H9 (cell line): ENCODE results near the gene WDFY3. TPM values are rescaled to one million over a fixed set of nuclear protein-coding genes. Genes with fewer than 3 reads are reported as not detected.

Experiments
- DNase-seq: peaks from one replicate; pipeline ENCODE4 v3.0.0-alpha.2; 2017
- H2AFZ ChIP-seq: one replicate; pipeline ENCODE4 v1.6.1; 2013; ENCODE audit warnings: mild to moderate bottlenecking, low read length, control low read depth, moderate library complexity
- H2AK5ac ChIP-seq: 2 replicates; pipeline ENCODE4 v1.6.1; 2013; ENCODE audit warnings: low read length, control low read depth, mixed read lengths; ENCODE audit not compliant: insufficient read length
- H2BK120ac ChIP-seq: one replicate; pipeline ENCODE4 v1.6.1; 2013; ENCODE audit warnings: low read depth, mild to moderate bottlenecking, low read length, control low read depth, inconsistent platforms; ENCODE audit not compliant: poor library complexity, severe bottlenecking
- H2BK12ac ChIP-seq: 2 replicates; pipeline ENCODE4 v1.6.1; 2013; ENCODE audit warnings: low read length, control low read depth, mixed read lengths, low read depth; ENCODE audit not compliant: insufficient read length
- H2BK15ac ChIP-seq: 2 replicates; pipeline ENCODE4 v1.6.1; 2013; ENCODE audit warnings: low read depth, low read length, control low read depth
- H2BK20ac ChIP-seq: one replicate; pipeline ENCODE4 v1.6.1; 2013; ENCODE audit warnings: low read depth, mild to moderate bottlenecking, low read length, control low read depth, inconsistent platforms; ENCODE audit not compliant: poor library complexity, severe bottlenecking
- H2BK5ac ChIP-seq: 2 replicates; pipeline ENCODE4 v1.6.1; 2013; ENCODE audit warnings: low read length, control low read depth, mixed read lengths; ENCODE audit not compliant: insufficient read length
- H3K14ac ChIP-seq: 2 replicates; pipeline ENCODE4 v1.6.1; 2013; ENCODE audit warnings: low read length, control low read depth; ENCODE audit not compliant: insufficient read depth
- H3K18ac ChIP-seq: 2 replicates; pipeline ENCODE4 v1.6.1; 2013; ENCODE audit warnings: low read depth, mild to moderate bottlenecking, mixed read lengths, low read length, control low read depth; ENCODE audit not compliant: insufficient read length
- H3K23ac ChIP-seq: 2 replicates; pipeline ENCODE4 v1.6.1; 2013; ENCODE audit warnings: low read length, control low read depth, mixed read lengths, low read depth; ENCODE audit not compliant: insufficient read length
- H3K23me2 ChIP-seq: 2 replicates; pipeline ENCODE4 v1.6.1; 2013; ENCODE audit warnings: low read depth, mild to moderate bottlenecking, mixed read lengths, low read length, control low read depth; ENCODE audit not compliant: insufficient read length, poor library complexity, severe bottlenecking
- H3K27ac ChIP-seq: 2 replicates; pipeline ENCODE4 v1.5.1; 2013; ENCODE audit warnings: low read length, control low read depth, mixed read lengths, low read depth; ENCODE audit not compliant: insufficient read length
- H3K27me3 ChIP-seq: 2 replicates; pipeline ENCODE4 v1.6.1; 2013; ENCODE audit warnings: low read length, control low read depth, inconsistent platforms; ENCODE audit not compliant: insufficient read depth
- H3K4ac ChIP-seq: 2 replicates; pipeline ENCODE4 v1.6.1; 2013; ENCODE audit warnings: low read depth, mild to moderate bottlenecking, control low read depth, inconsistent platforms, low read length, moderate library complexity
- H3K4me1 ChIP-seq: 2 replicates; pipeline ENCODE4 v1.6.1; 2013; ENCODE audit warnings: low read length, control low read depth, inconsistent platforms; ENCODE audit not compliant: insufficient read depth
- H3K4me2 ChIP-seq: 2 replicates; pipeline ENCODE4 v1.6.1; 2013; ENCODE audit warnings: low read length, control low read depth, mixed read lengths; ENCODE audit not compliant: insufficient read length, insufficient read depth
- H3K56ac ChIP-seq: 2 replicates; pipeline ENCODE4 v1.6.1; 2013; ENCODE audit warnings: low read depth, mild to moderate bottlenecking, mixed read lengths, low read length, control low read depth; ENCODE audit not compliant: insufficient read length
- H3K79me1 ChIP-seq: 2 replicates; pipeline ENCODE4 v1.6.1; 2013; ENCODE audit warnings: low read depth, mild to moderate bottlenecking, moderate library complexity, low read length, control low read depth, inconsistent platforms; ENCODE audit not compliant: insufficient read depth, poor library complexity, severe bottlenecking
- H3K79me2 ChIP-seq: 2 replicates; pipeline ENCODE4 v1.6.1; 2013; ENCODE audit warnings: low read length, control low read depth, inconsistent platforms; ENCODE audit not compliant: insufficient read depth
- H3K9ac ChIP-seq: 2 replicates; pipeline ENCODE4 v1.6.1; 2013; ENCODE audit warnings: low read length, control low read depth, mixed read lengths; ENCODE audit not compliant: insufficient read length; ENCODE audit errors: extremely low read depth
- H3K9me3 ChIP-seq: one replicate; pipeline ENCODE4 v1.6.1; 2013; ENCODE audit warnings: low read depth, low read length, inconsistent platforms; ENCODE audit not compliant: control insufficient read depth
- H3T11ph ChIP-seq: one replicate; pipeline ENCODE4 v1.6.1; 2013; ENCODE audit warnings: mild to moderate bottlenecking, low read length, control low read depth, inconsistent platforms
- H4K20me1 ChIP-seq: one replicate; pipeline ENCODE4 v1.6.1; 2013; ENCODE audit not compliant: control insufficient read depth, insufficient read length, insufficient read depth
- H4K5ac ChIP-seq: 2 replicates; pipeline ENCODE4 v1.6.1; 2013; ENCODE audit warnings: low read depth, mild to moderate bottlenecking, mixed read lengths, low read length, control low read depth; ENCODE audit not compliant: insufficient read length
- H4K8ac ChIP-seq: replicated peaks from 2 replicates; pipeline ENCODE4 v1.6.1; 2013; ENCODE audit warnings: low read length, control low read depth, mixed read lengths, low read depth; ENCODE audit not compliant: insufficient read length
- H4K91ac ChIP-seq: 2 replicates; pipeline ENCODE4 v1.6.1; 2013; ENCODE audit warnings: low read depth, mild to moderate bottlenecking, moderate library complexity, mixed read lengths, low read length, control low read depth; ENCODE audit not compliant: insufficient read length
- H3K27ac Mint-ChIP-seq, 3 experiments: 2 replicates in 2 of 3; 3 replicates in 1 of 3; pipeline ENCODE4 v1.8.0; 2020 to 2021; ENCODE audit warnings: mixed read lengths in 3 of 3, mild to moderate bottlenecking in 1 of 3, moderate library complexity in 1 of 3
- H3K27me3 Mint-ChIP-seq: 2 replicates; pipeline ENCODE4 v1.8.0; 2021; ENCODE audit warnings: low read depth, mild to moderate bottlenecking, moderate library complexity, mixed read lengths
- H3K36me3 Mint-ChIP-seq, 3 experiments: 2 replicates in 2 of 3; 3 replicates in 1 of 3; pipeline ENCODE4 v1.8.0; 2020 to 2021; ENCODE audit warnings: low read depth in 3 of 3, mixed read lengths in 3 of 3; ENCODE audit not compliant: insufficient read depth in 1 of 3
- H3K4me1 Mint-ChIP-seq, 2 experiments: 2 replicates each; pipeline ENCODE4 v1.8.0; 2020; ENCODE audit warnings: mixed read lengths in 2 of 2
- H3K4me3 Mint-ChIP-seq, 2 experiments: 2 replicates in 1 of 2; 3 replicates in 1 of 2; pipeline ENCODE4 v1.8.0; 2020 to 2021; ENCODE audit warnings: mild to moderate bottlenecking in 2 of 2, mixed read lengths in 2 of 2, moderate library complexity in 1 of 2
- H3K9me3 Mint-ChIP-seq, 2 experiments: 2 replicates in 1 of 2; 3 replicates in 1 of 2; pipeline ENCODE4 v1.8.0; 2020; ENCODE audit warnings: mild to moderate bottlenecking in 2 of 2, mixed read lengths in 2 of 2, moderate library complexity in 1 of 2
- WGBS: extraction: QIAGEN DNeasy Blood & Tissue Kit; methylation state at CpG from one replicate; pipeline ENCODE4 v1.1.7; 2013; ENCODE audit warnings: missing lambda C conversion rate, low lambda C conversion rate, mixed read lengths; ENCODE audit not compliant: insufficient read length; ENCODE audit errors: extremely low coverage; 5-methylcytosine and 5-hydroxymethylcytosine counted together
- total RNA-seq: library from RNA; stranded (reverse); gene quantifications from 2 replicates; pipeline ENCODE4 v1.2.1, GENCODE V29; 2021
- TF ChIP-seq, protein P1 (sequence below): fragments of 200-600 bp; sonication (generic); conservative IDR thresholded peaks from 3 replicates; pipeline ENCODE4 v1.8.0; 2021; ENCODE audit warnings: antibody characterized with exemption, mild to moderate bottlenecking

The WDFY3 gene
- total RNA-seq, 1 experiment from 2014 or later = 54.6 TPM

DNA sequence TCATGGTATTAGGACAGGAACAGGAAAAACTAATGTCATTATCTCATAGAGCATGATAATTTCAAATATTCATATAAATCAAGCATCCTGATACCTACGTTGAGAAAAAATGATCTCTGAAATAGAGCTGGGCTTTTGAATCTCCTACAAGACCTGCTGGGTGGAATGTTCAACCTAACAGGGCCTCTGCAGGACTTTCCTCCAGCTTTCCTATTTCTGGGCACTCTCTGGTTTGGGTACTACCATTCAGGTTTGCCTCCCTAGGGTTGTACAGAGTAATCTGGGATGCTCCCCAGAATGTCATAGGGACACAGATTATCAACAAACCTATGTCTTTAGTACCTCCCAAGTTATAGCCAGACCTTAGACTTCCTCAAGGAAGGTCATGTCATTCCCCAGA lies 274.7 kb downstream of the WDFY3 start:
- H3K79me2 ChIP-seq = no peaks in the 10 kb centered on the region
- no peak for DNase-seq
- no peak overlapping the region for H2BK120ac ChIP-seq
- no peak overlapping the region for H2AFZ ChIP-seq
- H3K14ac ChIP-seq = no peak overlapping the region
- H3K9me3 ChIP-seq = no peaks in the 10 kb centered on the region
- H3K9ac ChIP-seq = no peak overlapping the region
- no peaks in the 10 kb centered on the region for H3K23me2 ChIP-seq
- no peak overlapping the region for H3K4me2 ChIP-seq
- Mint-ChIP-seq H3K27me3 (no peaks in the 10 kb centered on the region), H3K4me3 (no peak overlapping the region), H3K9me3 (no peaks in the 10 kb centered on the region), H3K27ac (peak overlapping the region in 1 of 3 experiments; percentile 15; a peak in 1 of 7 replicates), H3K36me3 (peaks cover 22 to 75% (median 55%) of the 10 kb centered on the region in 3 experiments; a peak in 6 of 7 replicates), H3K4me1 (peaks cover 7 to 10% of the 10 kb centered on the region in 2 experiments)
- H3K56ac ChIP-seq = no peak overlapping the region
- no peak overlapping the region for H4K5ac ChIP-seq
- H4K8ac ChIP-seq = no peak overlapping the region
- H3K27ac ChIP-seq = no peak overlapping the region
- no peak overlapping the region for H2AK5ac ChIP-seq
- H3K27me3 ChIP-seq = no peaks in the 10 kb centered on the region
- TF ChIP-seq, protein P1, sequence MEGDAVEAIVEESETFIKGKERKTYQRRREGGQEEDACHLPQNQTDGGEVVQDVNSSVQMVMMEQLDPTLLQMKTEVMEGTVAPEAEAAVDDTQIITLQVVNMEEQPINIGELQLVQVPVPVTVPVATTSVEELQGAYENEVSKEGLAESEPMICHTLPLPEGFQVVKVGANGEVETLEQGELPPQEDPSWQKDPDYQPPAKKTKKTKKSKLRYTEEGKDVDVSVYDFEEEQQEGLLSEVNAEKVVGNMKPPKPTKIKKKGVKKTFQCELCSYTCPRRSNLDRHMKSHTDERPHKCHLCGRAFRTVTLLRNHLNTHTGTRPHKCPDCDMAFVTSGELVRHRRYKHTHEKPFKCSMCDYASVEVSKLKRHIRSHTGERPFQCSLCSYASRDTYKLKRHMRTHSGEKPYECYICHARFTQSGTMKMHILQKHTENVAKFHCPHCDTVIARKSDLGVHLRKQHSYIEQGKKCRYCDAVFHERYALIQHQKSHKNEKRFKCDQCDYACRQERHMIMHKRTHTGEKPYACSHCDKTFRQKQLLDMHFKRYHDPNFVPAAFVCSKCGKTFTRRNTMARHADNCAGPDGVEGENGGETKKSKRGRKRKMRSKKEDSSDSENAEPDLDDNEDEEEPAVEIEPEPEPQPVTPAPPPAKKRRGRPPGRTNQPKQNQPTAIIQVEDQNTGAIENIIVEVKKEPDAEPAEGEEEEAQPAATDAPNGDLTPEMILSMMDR = no peak
- no peak overlapping the region for H3K18ac ChIP-seq
- H3K4ac ChIP-seq = no peak overlapping the region
- no peak overlapping the region for H2BK20ac ChIP-seq
- no peak overlapping the region for H2BK15ac ChIP-seq
- no peak overlapping the region for H4K91ac ChIP-seq
- no peak overlapping the region for H3T11ph ChIP-seq
- H3K79me1 ChIP-seq = no peaks in the 10 kb centered on the region
- H3K4me1 ChIP-seq = no peaks in the 10 kb centered on the region; the same call in 1 of the 2 replicates
- H2BK12ac ChIP-seq = no peak overlapping the region
- no peaks in the 10 kb centered on the region for H4K20me1 ChIP-seq
- no CpG with 5 or more reads among the region's 1 CpG for WGBS
- no peak overlapping the region for H3K23ac ChIP-seq
- no peak overlapping the region for H2BK5ac ChIP-seq
